ENCODE measurements around the gene MTX1. TPM values are rescaled to one million over a fixed set of nuclear protein-coding genes. Genes with fewer than 3 reads are reported as not detected.
"Not testable (repeated sequence)": the region's sequence is repeated elsewhere in the genome, so short reads cannot be mapped to it uniquely, and the experiment has no call there.

The MTX1 gene
- total and polyA plus RNA-seq, 2 donors, result 13.6 to 40.2 TPM

- Histone ChIP-seq H3K36me3 (ENCODE audit: insufficient read depth) (no peaks in the 10 kb centered on the region), H3K27ac (ENCODE audit: low read depth) (no peak overlapping the region), H3K4me1 (ENCODE audit: insufficient read depth) (no peaks in the 10 kb centered on the region), H3K4me3 (ENCODE audit: low read depth, low read length) (no peak overlapping the region)
- DNase-seq (ENCODE audit: extremely low spot score), result no peak
- 86% methylated on average over 7 of the region's 7 CpGs for WGBS
Measured at GRCh38 chr1:155202198-155202597, 6.3 kb upstream of the MTX1 start.

DNA sequence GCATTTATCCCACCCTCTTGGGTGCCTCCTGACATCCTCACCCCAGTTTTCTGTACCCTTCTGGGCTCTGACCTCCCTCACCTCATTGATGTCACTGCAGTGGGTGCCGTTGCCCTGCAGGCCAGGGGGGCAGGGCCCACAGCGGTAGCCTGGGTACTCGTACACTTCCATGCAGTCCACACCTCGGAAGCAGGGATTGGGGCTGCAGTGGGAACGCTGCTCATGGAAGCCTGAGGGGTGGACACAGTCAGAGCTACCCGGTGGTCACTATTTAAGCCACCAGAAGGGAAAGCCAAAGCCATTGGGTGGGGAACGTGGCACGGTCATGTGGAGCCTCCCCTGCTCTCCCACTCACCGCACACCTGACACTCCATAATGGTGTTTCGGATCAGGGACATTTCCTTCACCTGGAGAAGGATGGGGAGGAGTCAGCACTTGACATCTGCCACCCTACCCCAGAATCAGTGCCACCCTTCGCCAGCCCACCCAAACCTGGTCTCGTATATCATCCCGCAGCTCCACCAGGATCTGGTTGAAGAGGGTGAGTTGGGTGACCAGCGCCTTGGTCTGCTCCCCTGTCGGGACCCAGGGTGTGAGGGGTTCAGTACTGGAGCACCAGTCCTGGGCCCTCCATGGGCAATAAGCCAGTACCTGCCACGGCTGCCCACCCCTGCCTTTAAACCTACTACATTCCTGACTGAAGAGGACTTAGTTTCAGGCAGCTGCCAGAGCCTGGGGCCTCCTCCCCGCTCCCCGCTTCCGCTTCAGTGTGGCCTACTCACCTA is 5.6 kb upstream of the MTX1 start:
- WGBS, result 91% methylated on average over 19 of the region's 19 CpGs
- no peaks in the 10 kb centered on the region for H3K36me3 ChIP-seq (ENCODE audit: insufficient read depth)
- no peak for DNase-seq (ENCODE audit: extremely low spot score)
- H3K4me3 ChIP-seq (ENCODE audit: low read depth, low read length), result no peak overlapping the region
- no peak overlapping the region for H3K27ac ChIP-seq (ENCODE audit: low read depth)
- H3K4me1 ChIP-seq (ENCODE audit: insufficient read depth), result no peaks in the 10 kb centered on the region

DNA sequence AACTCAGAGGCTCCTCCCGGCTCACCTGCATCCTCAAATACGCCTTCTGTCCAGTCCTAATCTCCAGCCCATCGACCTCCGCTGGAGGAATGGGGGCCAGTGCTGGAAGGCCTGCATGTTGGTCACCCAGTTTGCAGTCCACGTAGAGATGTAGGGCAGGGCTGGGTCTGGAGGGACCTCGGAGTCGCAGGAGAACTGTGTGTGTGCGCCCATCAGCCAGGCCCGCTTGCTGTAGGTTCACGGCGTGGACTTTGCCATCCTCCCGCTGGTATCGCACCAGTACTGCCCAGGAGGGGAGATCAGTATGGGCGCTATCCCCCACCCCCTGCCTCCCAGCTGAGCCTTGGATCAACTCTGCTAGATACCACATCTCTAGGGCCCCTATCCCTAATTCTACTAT is 3.5 kb upstream of the MTX1 start:
- no peak for DNase-seq (ENCODE audit: extremely low spot score)
- 93% methylated on average over 14 of the region's 14 CpGs for WGBS
- no peaks in the 10 kb centered on the region for H3K4me1 ChIP-seq (ENCODE audit: insufficient read depth)
- no peaks in the 10 kb centered on the region for H3K36me3 ChIP-seq (ENCODE audit: insufficient read depth)
- H3K4me3 ChIP-seq (ENCODE audit: low read depth, low read length), result no peak overlapping the region
- no peak overlapping the region for H3K27ac ChIP-seq (ENCODE audit: low read depth)

DNA sequence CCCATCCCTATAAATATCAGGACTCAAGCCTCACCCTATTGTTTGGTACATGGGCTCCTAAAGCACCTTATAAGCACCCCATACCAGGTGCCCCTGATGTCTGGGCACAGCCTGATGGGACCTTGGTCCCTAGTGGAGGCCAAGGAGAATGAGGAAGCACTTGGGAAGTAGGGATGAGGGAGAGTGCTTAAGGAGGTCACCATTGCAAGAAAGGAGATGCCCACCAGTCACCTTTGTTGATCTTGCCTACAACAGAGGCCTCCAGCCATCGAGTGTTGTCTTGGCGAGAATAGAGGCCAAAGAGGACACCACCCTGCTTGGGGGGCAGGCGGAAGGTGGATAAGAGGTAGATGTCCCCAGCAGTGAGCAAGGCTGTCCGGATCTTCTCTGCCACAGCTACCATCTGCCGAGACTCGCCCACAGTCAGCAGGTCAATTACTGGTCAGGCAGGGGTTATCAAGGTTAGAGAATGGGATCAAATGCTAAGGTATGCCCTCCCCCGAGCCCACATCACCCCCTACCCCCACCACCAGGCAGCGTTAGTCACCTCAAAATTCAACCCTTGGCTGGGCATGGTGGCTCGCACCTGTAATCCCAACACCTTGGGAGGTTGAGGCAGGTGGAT is 2.4 kb upstream of the MTX1 start:
- no peak overlapping the region for H3K4me3 ChIP-seq (ENCODE audit: low read depth, low read length)
- H3K4me1 ChIP-seq (ENCODE audit: insufficient read depth), result no peaks in the 10 kb centered on the region
- no peak for DNase-seq (ENCODE audit: extremely low spot score)
- no peaks in the 10 kb centered on the region for H3K36me3 ChIP-seq (ENCODE audit: insufficient read depth)
- 72% methylated on average over 9 of the region's 9 CpGs for WGBS
- H3K27ac ChIP-seq (ENCODE audit: low read depth), result no peak overlapping the region

- 12% methylated on average over 13 of the region's 13 CpGs for WGBS
- Histone ChIP-seq H3K4me3 (ENCODE audit: low read depth, low read length) (no peak overlapping the region), H3K4me1 (ENCODE audit: insufficient read depth) (no peaks in the 10 kb centered on the region), H3K36me3 (ENCODE audit: insufficient read depth) (no peaks in the 10 kb centered on the region), H3K27ac (ENCODE audit: low read depth) (peak overlapping the region; percentile 48)
- DNase-seq (ENCODE audit: extremely low spot score), result no peak
Measured at GRCh38 chr1:155206891-155207805, 1.3 kb upstream of the MTX1 start.

DNA sequence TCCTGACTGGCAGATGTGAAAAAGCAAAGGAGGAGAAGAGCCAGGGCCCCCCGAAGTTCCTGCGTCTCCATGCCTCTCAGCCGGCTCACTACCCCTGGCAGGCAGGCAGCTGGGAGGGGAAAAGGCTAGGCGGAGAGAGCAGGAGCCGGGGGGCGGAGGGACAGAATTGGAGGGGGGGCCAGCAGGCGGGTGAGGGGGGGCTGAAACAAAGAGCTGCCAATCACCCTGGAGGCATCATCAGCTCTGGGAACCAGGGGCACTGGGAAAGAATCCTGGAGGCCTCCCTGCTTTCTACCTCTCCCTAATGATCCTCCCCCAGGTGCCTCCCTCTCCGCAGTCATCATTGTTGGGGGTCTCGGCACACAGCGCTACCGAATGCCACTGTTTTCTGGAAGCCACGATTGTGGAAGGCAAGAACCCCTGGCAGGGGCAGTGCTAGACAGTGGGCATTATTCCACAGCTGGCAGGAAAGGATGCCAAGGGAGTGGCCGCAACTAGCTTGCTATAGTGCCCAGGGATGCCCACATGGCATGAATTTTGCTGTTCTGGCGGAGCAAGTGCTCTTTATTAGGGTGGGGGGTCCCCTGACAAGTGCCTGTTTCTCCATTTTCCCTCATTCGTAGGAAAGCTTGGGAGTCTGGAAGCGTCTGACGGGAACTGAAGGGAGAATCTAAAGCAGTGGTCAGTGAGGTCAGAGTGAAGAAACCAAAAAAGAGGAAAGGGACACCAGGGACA is 522 bp upstream of the MTX1 start, which contains the start of gene THBS3:
THBS3 (minus strand) TSS at position 92 of the 735 bp plus-strand sequence; CDS start at position 71, 21 bp downstream.
- Histone ChIP-seq H3K36me3 (ENCODE audit: insufficient read depth) (no peaks in the 10 kb centered on the region), H3K4me1 (ENCODE audit: insufficient read depth) (no peaks in the 10 kb centered on the region), H3K4me3 (ENCODE audit: low read depth, low read length) (peak within 1 kb of the TSS; percentile 66), H3K27ac (ENCODE audit: low read depth) (peak within 1 kb of the TSS; percentile 93)
- DNase-seq (ENCODE audit: extremely low spot score), result no peak
- 10% methylated on average over 17 of the region's 17 CpGs for WGBS

- WGBS, result 3% methylated on average over 13 of the region's 13 CpGs
- H3K27ac ChIP-seq (ENCODE audit: low read depth), result peak overlapping the region; percentile 93
- H3K36me3 ChIP-seq (ENCODE audit: insufficient read depth), result no peaks in the 10 kb centered on the region
- DNase-seq (ENCODE audit: extremely low spot score), result no peak
- H3K4me3 ChIP-seq (ENCODE audit: low read depth, low read length), result peak overlapping the region; percentile 66
- no peaks in the 10 kb centered on the region for H3K4me1 ChIP-seq (ENCODE audit: insufficient read depth)
Measured at GRCh38 chr1:155209312-155209721, 822 bp downstream of the MTX1 start.

GRCh38 chr1:155210314-155211104 is 2.0 kb downstream of the MTX1 start:
- 87% methylated on average over 4 of the region's 4 CpGs for WGBS
- Histone ChIP-seq H3K27ac (ENCODE audit: low read depth) (no peak overlapping the region), H3K4me3 (ENCODE audit: low read depth, low read length) (no peak overlapping the region), H3K36me3 (ENCODE audit: insufficient read depth) (no peaks in the 10 kb centered on the region), H3K4me1 (ENCODE audit: insufficient read depth) (no peaks in the 10 kb centered on the region)
- no peak for DNase-seq (ENCODE audit: extremely low spot score)

GRCh38 chr1:155211381-155212050 is 3.0 kb downstream of the MTX1 start:
- not testable (repeated sequence) for H3K27ac ChIP-seq (ENCODE audit: low read depth); H3K36me3 ChIP-seq (ENCODE audit: insufficient read depth); DNase-seq (ENCODE audit: extremely low spot score); H3K4me1 ChIP-seq (ENCODE audit: insufficient read depth); H3K4me3 ChIP-seq (ENCODE audit: low read depth, low read length)
- WGBS, result 63% methylated on average over 13 of the region's 13 CpGs

- not testable (repeated sequence) for H3K36me3 ChIP-seq (ENCODE audit: insufficient read depth); H3K27ac ChIP-seq (ENCODE audit: low read depth); DNase-seq (ENCODE audit: extremely low spot score); H3K4me1 ChIP-seq (ENCODE audit: insufficient read depth); H3K4me3 ChIP-seq (ENCODE audit: low read depth, low read length)
- WGBS, result 71% methylated on average over 7 of the region's 7 CpGs
Measured at GRCh38 chr1:155212051-155212440, 3.6 kb downstream of the MTX1 start.

- not testable (repeated sequence) for H3K4me3 ChIP-seq (ENCODE audit: low read depth, low read length); DNase-seq (ENCODE audit: extremely low spot score); H3K4me1 ChIP-seq (ENCODE audit: insufficient read depth); H3K27ac ChIP-seq (ENCODE audit: low read depth); H3K36me3 ChIP-seq (ENCODE audit: insufficient read depth)
- 78% methylated on average over 9 of the region's 10 CpGs for WGBS
Measured at GRCh38 chr1:155214702-155215101, 6.2 kb downstream of the MTX1 start.

Measured in urinary bladder (tissue), 4 donors.